HCT116 (cell line): Measurements from ENCODE around the gene INSR. TPM values are rescaled to one million over a fixed set of nuclear protein-coding genes. Genes with fewer than 3 reads are reported as not detected.

ENCODE experiments used
- ATAC-seq: fragments of 200-7000 bp; cut with Tn5 transposase; 2 replicates; pipeline ENCODE4 v1.9.1; 2020; ENCODE audit warnings: mild to moderate bottlenecking, moderate library complexity
- BruUV-seq: library from RNA; stranded (reverse); fragments of 400-500 nt; replicated peaks from 2 replicates; lab custom pipeline; 2021; lab: Mats Ljungman, UMichigan
- CTCF ChIA-PET: fragments of 300-600 bp; sonication (Branson Sonifier 250); formaldehyde crosslinking; loops from one replicate; lab custom pipeline; 2021; ENCODE audit warnings: antibody characterized with exemption; lab: Charles Lee
- POLR2A ChIA-PET: fragments of 300-600, 350-600 bp; sonication (Branson Sonifier 250); formaldehyde crosslinking; loops from one replicate; lab custom pipeline; 2021; ENCODE audit warnings: antibody characterized with exemption; lab: Charles Lee
- RAD21 ChIA-PET, 2 experiments: fragments of 300-600 bp; sonication (Branson Sonifier 250); formaldehyde crosslinking; loops; one replicate each; lab custom pipeline; 2023; ENCODE audit warnings: low total read pairs in 2 of 2; ENCODE audit not compliant: uncharacterized antibody in 2 of 2, unreplicated experiment in 2 of 2, low non-redundant PET in 1 of 2; lab: Charles Lee
- DNase-seq: peaks from one replicate; pipeline ENCODE4 v3.0.0-alpha.2; 2010; ENCODE audit warnings: low read depth, low spot score
- H2AFZ ChIP-seq: fragments of 200-600 bp; shearing (Covaris generic), sonication (generic); 2 replicates; pipeline ENCODE4 v1.6.1; 2017; ENCODE audit warnings: low read depth, mixed run types, mixed read lengths, antibody characterized with exemption, low read length; ENCODE audit not compliant: poor library complexity, severe bottlenecking
- H3K27ac ChIP-seq: 2 replicates; pipeline ENCODE4 v1.5.1; 2012; ENCODE audit warnings: low read depth, low read length
- H3K27me3 ChIP-seq: fragments of 200-600 bp; sonication (generic); 2 replicates; pipeline ENCODE4 v1.6.1; 2016; ENCODE audit warnings: mixed run types, low read length, mixed read lengths; ENCODE audit not compliant: insufficient read depth
- H3K36me3 ChIP-seq, 2 experiments: fragments of 200-500 bp in 1 of 2; fragments of 200-600 bp in 1 of 2; sonication (Bioruptor generic) in 1 of 2; sonication (generic) in 1 of 2; 2 replicates each; pipeline versions ENCODE4 v1.5.1 to v1.6.1; 2014 to 2016; ENCODE audit warnings: low read length in 2 of 2, inconsistent platforms in 1 of 2, mixed read lengths in 1 of 2, mixed run types in 1 of 2; ENCODE audit not compliant: insufficient read depth in 2 of 2, control insufficient read depth in 1 of 2
- H3K4me1 ChIP-seq, 2 experiments: fragments of 200-600 bp in 1 of 2; sonication (generic) in 1 of 2; 2 replicates each; pipeline versions ENCODE4 v1.5.1 to v1.6.1; 2012 to 2017; ENCODE audit warnings: low read length in 2 of 2, inconsistent platforms in 1 of 2, mild to moderate bottlenecking in 1 of 2, mixed read lengths in 1 of 2, mixed run types in 1 of 2, moderate library complexity in 1 of 2; ENCODE audit not compliant: insufficient read depth in 2 of 2, control insufficient read depth in 1 of 2
- H3K4me2 ChIP-seq: fragments of 200-600 bp; sonication (generic); 2 replicates; pipeline ENCODE4 v1.6.1; 2017; ENCODE audit warnings: mixed run types, low read length, mixed read lengths
- H3K4me3 ChIP-seq, 2 experiments: fragments of 200-600 bp in 1 of 2; sonication (generic) in 1 of 2; replicated peaks in 1 of 2; 2 replicates each; pipeline ENCODE4 v1.5.1; 2011 to 2016; ENCODE audit warnings: low read length in 2 of 2, control low read depth in 1 of 2, low read depth in 1 of 2, mild to moderate bottlenecking in 1 of 2, mixed read lengths in 1 of 2, mixed run types in 1 of 2
- H3K79me2 ChIP-seq: fragments of 200-600 bp; sonication (generic); 2 replicates; pipeline ENCODE4 v1.6.1; 2017; ENCODE audit warnings: mild to moderate bottlenecking, mixed run types, low read length, moderate library complexity, mixed read lengths; ENCODE audit not compliant: insufficient read depth
- H3K9ac ChIP-seq: fragments of 200-600 bp; sonication (generic); 2 replicates; pipeline ENCODE4 v1.6.1; 2016; ENCODE audit warnings: low read length, mixed read lengths
- H3K9me2 ChIP-seq: fragments of 200-600 bp; sonication (generic), shearing (Covaris generic); 2 replicates; pipeline ENCODE4 v1.6.1; 2017; ENCODE audit warnings: mixed run types, mild to moderate bottlenecking, moderate library complexity; ENCODE audit not compliant: insufficient read depth
- H3K9me3 ChIP-seq, 2 experiments: fragments of 200-500 bp in 1 of 2; fragments of 200-600 bp in 1 of 2; sonication (Bioruptor generic) in 1 of 2; sonication (generic) in 1 of 2; 2 replicates each; pipeline ENCODE4 v1.6.1; 2014 to 2017; ENCODE audit warnings: low read length in 2 of 2, mixed read lengths in 2 of 2, inconsistent platforms in 1 of 2, low read depth in 1 of 2, mild to moderate bottlenecking in 1 of 2, mixed run types in 1 of 2, moderate library complexity in 1 of 2; ENCODE audit not compliant: control insufficient read depth in 1 of 2, insufficient read depth in 1 of 2
- H4K20me1 ChIP-seq: fragments of 200-600 bp; sonication (generic), shearing (Covaris generic); 2 replicates; pipeline ENCODE4 v1.6.1; 2017; ENCODE audit warnings: mixed run types, mild to moderate bottlenecking, moderate library complexity; ENCODE audit not compliant: insufficient read depth
- CTCF ChIP-seq, 3 experiments: fragments of 200-600 bp in 1 of 3; sonication (generic) in 1 of 3; IDR thresholded peaks in 2 of 3; conservative IDR thresholded peaks in 1 of 3; 2 replicates each; pipeline ENCODE4 v1.5.1; 2012 to 2017; ENCODE audit warnings: low read depth in 2 of 3, low read length in 2 of 3, antibody characterized with exemption in 1 of 3, borderline replicate concordance in 1 of 3, control low read depth in 1 of 3, mild to moderate bottlenecking in 1 of 3, mixed read lengths in 1 of 3, mixed run types in 1 of 3, moderate library complexity in 1 of 3; ENCODE audit not compliant: insufficient read depth in 1 of 3
- FOSL1 ChIP-seq: IDR thresholded peaks from 2 replicates; pipeline ENCODE4 v1.6.1; 2012; ENCODE audit warnings: low read depth
- POLR2A ChIP-seq: IDR thresholded peaks from 2 replicates; pipeline ENCODE4 v1.7.0; 2011; ENCODE audit warnings: borderline replicate concordance; ENCODE audit not compliant: insufficient read depth, insufficient read length; ENCODE audit errors: extremely low read depth
- SIN3A ChIP-seq: IDR thresholded peaks from 2 replicates; pipeline ENCODE4 v1.6.1; 2012; ENCODE audit warnings: low read depth
- SP1 ChIP-seq: IDR thresholded peaks from 2 replicates; pipeline ENCODE4 v1.6.1; 2012; ENCODE audit warnings: low read depth
- YY1 ChIP-seq: IDR thresholded peaks from 2 replicates; pipeline ENCODE4 v1.6.1; 2011; ENCODE audit warnings: low read length, low read depth, moderate library complexity, mild to moderate bottlenecking; ENCODE audit not compliant: insufficient replicate concordance; ENCODE audit errors: extremely low read depth
- ZFX ChIP-seq: fragments of 450-650 bp; IDR thresholded peaks from 2 replicates; pipeline ENCODE4 v1.6.1; 2017
- intact Hi-C: fragments of 100-400 bp; cut with micrococcal nuclease; formaldehyde crosslinking; loops from 2 replicates; pipeline ENCODE4 v1.10.0; 2022
- total RNA-seq: library from RNA; stranded (reverse); gene quantifications from one replicate; pipeline ENCODE4 v1.2.1, GENCODE V29; 2021; ENCODE audit not compliant: unreplicated experiment
- TF ChIP-seq, protein P1 (sequence below): IDR thresholded peaks from 2 replicates; pipeline ENCODE4 v1.6.1; 2012

Gene INSR
- total RNA-seq, 1 experiment from 2014 or later: 25.4 TPM

DNA sequence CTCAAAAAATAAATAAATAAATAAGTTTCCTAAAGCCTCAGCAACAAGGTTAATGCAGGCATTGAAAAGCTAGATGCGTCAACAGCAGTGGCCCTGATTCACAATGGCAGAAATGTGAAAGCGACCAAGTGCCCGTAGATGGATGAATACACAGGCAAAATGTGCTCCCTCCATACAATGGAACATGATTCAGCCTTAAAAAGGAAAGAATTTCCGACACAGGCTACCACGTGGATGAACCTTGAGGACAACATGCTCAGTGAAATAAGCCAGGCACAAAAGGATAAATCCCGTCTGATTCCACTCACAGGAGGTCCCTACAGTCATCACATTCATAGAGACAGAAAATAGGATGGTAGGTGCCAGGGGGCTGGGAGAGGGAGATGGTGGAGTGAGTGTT, 31.7 kb downstream of the INSR start (continued):
- TF ChIP-seq SIN3A (no peak), SP1 (no peak), POLR2A (no peak), CTCF (IDR thresholded peaks at IDR 0.05 in 2 of 3, conservative IDR thresholded peaks at IDR 0.05 in 1 of 3; ENCODE audit: borderline replicate concordance in 1 of 3, insufficient read depth in 1 of 3, low read depth in 2 of 3, low read length in 2 of 3) (no peak)
- TF ChIP-seq, protein P1, sequence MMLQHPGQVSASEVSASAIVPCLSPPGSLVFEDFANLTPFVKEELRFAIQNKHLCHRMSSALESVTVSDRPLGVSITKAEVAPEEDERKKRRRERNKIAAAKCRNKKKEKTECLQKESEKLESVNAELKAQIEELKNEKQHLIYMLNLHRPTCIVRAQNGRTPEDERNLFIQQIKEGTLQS: no peak

DNA sequence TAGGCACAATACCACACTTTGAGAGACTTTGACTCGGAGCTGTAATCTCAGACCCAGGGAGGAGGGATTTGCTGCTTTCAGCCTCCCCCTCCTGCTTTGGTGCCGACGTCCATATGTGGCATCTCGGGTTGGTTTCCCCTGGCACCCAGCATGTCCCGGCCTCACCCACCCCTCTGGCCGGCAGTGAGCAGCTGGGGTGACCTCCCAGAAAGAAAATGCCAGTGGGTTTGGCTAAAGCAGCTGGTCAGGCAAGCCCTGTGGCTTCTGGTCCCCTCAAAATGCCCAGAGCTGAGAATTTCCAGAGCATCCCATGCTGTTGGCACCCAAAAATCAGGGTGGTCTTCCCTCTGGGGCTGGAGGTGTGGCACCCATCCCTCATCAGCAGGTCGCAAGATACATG, 34.1 kb downstream of the INSR start:
- CTCF ChIA-PET: no interaction called here
- H3K9me3 ChIP-seq: no peaks in the 10 kb centered on the region
- H4K20me1 ChIP-seq: no peaks in the 10 kb centered on the region
- TF ChIP-seq FOSL1 (no peak), YY1 (no peak), ZFX (no peak)
- TF ChIP-seq, protein P1: no peak
- peaks cover 9% of the 10 kb centered on the region; the same call in 1 of the 2 replicates for H3K79me2 ChIP-seq
- RAD21 ChIA-PET: no interaction called here
- no peaks in the 10 kb centered on the region for H3K36me3 ChIP-seq
- H3K27me3 ChIP-seq: no peaks in the 10 kb centered on the region
- no peak overlapping the region for H3K4me2 ChIP-seq
- no peak for DNase-seq
- H3K9ac ChIP-seq: no peak overlapping the region
- no peak overlapping the region for H3K27ac ChIP-seq
- no peak overlapping the region for H3K4me3 ChIP-seq
- H3K9me2 ChIP-seq: no peaks in the 10 kb centered on the region
- no TSS peak for BruUV-seq
- intact Hi-C loops: no loop called here
- no peak overlapping the region for H2AFZ ChIP-seq
- H3K4me1 ChIP-seq: peaks cover 13 to 18% of the 10 kb centered on the region in 2 experiments; a peak in 3 of 4 replicates
- POLR2A ChIA-PET: no interaction called here
- ATAC-seq: no peak
